IPS DF 6.9 (cell line): ENCODE data around the gene C5orf46.

Source experiments
- DNase-seq: peaks from one replicate; pipeline ENCODE4 v3.0.0-alpha.2; 2013; ENCODE audit warnings: low read depth, low spot score
- H3K27ac ChIP-seq: one replicate; pipeline ENCODE4 v1.5.1; 2013; ENCODE audit warnings: low read length, control low read depth
- H3K27me3 ChIP-seq: 2 replicates; pipeline ENCODE4 v1.6.1; 2013; ENCODE audit warnings: mild to moderate bottlenecking, low read length; ENCODE audit not compliant: control insufficient read depth, insufficient read depth
- H3K36me3 ChIP-seq: 2 replicates; pipeline ENCODE4 v1.6.1; 2013; ENCODE audit warnings: low read length; ENCODE audit not compliant: control insufficient read depth, insufficient read depth
- H3K4me1 ChIP-seq: 2 replicates; pipeline ENCODE4 v1.6.1; 2013; ENCODE audit warnings: low read length; ENCODE audit not compliant: control insufficient read depth, insufficient read depth
- H3K4me3 ChIP-seq: 2 replicates; pipeline ENCODE4 v1.5.1; 2013; ENCODE audit warnings: mild to moderate bottlenecking, low read length
- H3K9me3 ChIP-seq: 2 replicates; pipeline ENCODE4 v1.6.1; 2013; ENCODE audit warnings: low read length, inconsistent platforms; ENCODE audit not compliant: control insufficient read depth, insufficient read depth
- WGBS: extraction: QIAGEN DNeasy Blood & Tissue Kit; methylation state at CpG from one replicate; pipeline ENCODE4 v1.1.7; 2013; ENCODE audit warnings: mixed read lengths, missing lambda C conversion rate; ENCODE audit not compliant: insufficient read length, insufficient coverage; 5-methylcytosine and 5-hydroxymethylcytosine counted together

C5orf46 gene

GRCh38 chr5:147920420-147921030 is 14.2 kb upstream of the C5orf46 start:
- no peak overlapping the region for H3K4me3 ChIP-seq
- H3K4me1 ChIP-seq: peaks cover 2% of the 10 kb centered on the region; the same call in 1 of the 2 replicates
- no peaks in the 10 kb centered on the region for H3K36me3 ChIP-seq
- no CpG with 5 or more reads among the region's 4 CpGs for WGBS
- no peak for DNase-seq
- no peaks in the 10 kb centered on the region for H3K27me3 ChIP-seq
- H3K9me3 ChIP-seq: no peaks in the 10 kb centered on the region
- no peak overlapping the region for H3K27ac ChIP-seq

GRCh38 chr5:147918899-147919298 is 12.6 kb upstream of the C5orf46 start:
- no peak overlapping the region for H3K4me3 ChIP-seq
- no peak overlapping the region for H3K27ac ChIP-seq
- H3K4me1 ChIP-seq: no peaks in the 10 kb centered on the region
- no peaks in the 10 kb centered on the region for H3K9me3 ChIP-seq
- no peaks in the 10 kb centered on the region for H3K36me3 ChIP-seq
- H3K27me3 ChIP-seq: no peaks in the 10 kb centered on the region
- DNase-seq: no peak
- no CpG with 5 or more reads among the region's 3 CpGs for WGBS

GRCh38 chr5:147918101-147918685 is 11.9 kb upstream of the C5orf46 start:
- no peak overlapping the region for H3K4me3 ChIP-seq
- H3K36me3 ChIP-seq: no peaks in the 10 kb centered on the region
- H3K27ac ChIP-seq: no peak overlapping the region
- no CpG with 5 or more reads among the region's 2 CpGs for WGBS
- H3K27me3 ChIP-seq: no peaks in the 10 kb centered on the region
- no peaks in the 10 kb centered on the region for H3K4me1 ChIP-seq
- DNase-seq: no peak
- no peaks in the 10 kb centered on the region for H3K9me3 ChIP-seq

- H3K4me1 ChIP-seq: no peaks in the 10 kb centered on the region
- H3K27ac ChIP-seq: no peak overlapping the region
- no peaks in the 10 kb centered on the region for H3K36me3 ChIP-seq
- H3K27me3 ChIP-seq: no peaks in the 10 kb centered on the region
- no peaks in the 10 kb centered on the region for H3K9me3 ChIP-seq
- DNase-seq: no peak
- 100% methylated on average over 1 of the region's 3 CpGs for WGBS
- H3K4me3 ChIP-seq: no peak overlapping the region
These were observed 7.4 kb upstream of the C5orf46 start for GRCh38 chr5:147913786-147914185.

- Histone ChIP-seq H3K27me3 (no peaks in the 10 kb centered on the region), H3K9me3 (no peaks in the 10 kb centered on the region), H3K36me3 (no peaks in the 10 kb centered on the region), H3K4me1 (no peaks in the 10 kb centered on the region), H3K4me3 (no peak overlapping the region), H3K27ac (no peak overlapping the region)
- no peak for DNase-seq
- WGBS: no CpG with 5 or more reads among the region's 1 CpG
These were observed 5.7 kb upstream of the C5orf46 start for GRCh38 chr5:147912011-147912410.

- no peak for DNase-seq
- no peak overlapping the region for H3K27ac ChIP-seq
- H3K36me3 ChIP-seq: no peaks in the 10 kb centered on the region
- H3K4me1 ChIP-seq: no peaks in the 10 kb centered on the region
- no peaks in the 10 kb centered on the region for H3K27me3 ChIP-seq
- H3K4me3 ChIP-seq: no peak overlapping the region
- H3K9me3 ChIP-seq: no peaks in the 10 kb centered on the region
- WGBS: no CpG with 5 or more reads among the region's 6 CpGs
These were observed 5.1 kb upstream of the C5orf46 start for GRCh38 chr5:147911427-147911826.

- Histone ChIP-seq H3K4me3 (no peak overlapping the region), H3K27me3 (no peaks in the 10 kb centered on the region), H3K4me1 (no peaks in the 10 kb centered on the region), H3K36me3 (no peaks in the 10 kb centered on the region), H3K9me3 (no peaks in the 10 kb centered on the region), H3K27ac (no peak overlapping the region)
- no peak for DNase-seq
- no CpG with 5 or more reads among the region's 4 CpGs for WGBS
These were observed 2.2 kb downstream of the C5orf46 start for GRCh38 chr5:147904110-147904509.

- no peak for DNase-seq
- Histone ChIP-seq H3K4me3 (no peak overlapping the region), H3K4me1 (no peaks in the 10 kb centered on the region), H3K36me3 (no peaks in the 10 kb centered on the region), H3K27me3 (no peaks in the 10 kb centered on the region), H3K27ac (no peak overlapping the region), H3K9me3 (no peaks in the 10 kb centered on the region)
These were observed 3.7 kb downstream of the C5orf46 start for GRCh38 chr5:147902609-147903115.

GRCh38 chr5:147901599-147902039 is 4.7 kb downstream of the C5orf46 start:
- Histone ChIP-seq H3K27ac (no peak overlapping the region), H3K9me3 (no peaks in the 10 kb centered on the region), H3K36me3 (no peaks in the 10 kb centered on the region), H3K27me3 (no peaks in the 10 kb centered on the region), H3K4me1 (no peaks in the 10 kb centered on the region), H3K4me3 (no peak overlapping the region)
- no CpG with 5 or more reads among the region's 12 CpGs for WGBS
- no peak for DNase-seq

- no peak overlapping the region for H3K4me3 ChIP-seq
- no peak overlapping the region for H3K27ac ChIP-seq
- no peaks in the 10 kb centered on the region for H3K27me3 ChIP-seq
- no peak for DNase-seq
- H3K36me3 ChIP-seq: no peaks in the 10 kb centered on the region
- no CpG with 5 or more reads among the region's 3 CpGs for WGBS
- no peaks in the 10 kb centered on the region for H3K9me3 ChIP-seq
- H3K4me1 ChIP-seq: no peaks in the 10 kb centered on the region
These were observed 7.4 kb downstream of the C5orf46 start for GRCh38 chr5:147898875-147899401.

- Histone ChIP-seq H3K27me3 (no peaks in the 10 kb centered on the region), H3K9me3 (no peaks in the 10 kb centered on the region), H3K27ac (no peak overlapping the region), H3K4me3 (no peak overlapping the region), H3K36me3 (no peaks in the 10 kb centered on the region), H3K4me1 (0 out of 2 replicates have a peak, but pooled peaks cover 1% of the 10 kb centered on the region)
- WGBS: no CpG with 5 or more reads among the region's 1 CpG
- DNase-seq: no peak
These were observed 10.5 kb downstream of the C5orf46 start for GRCh38 chr5:147895864-147896263.
